NCI-H187 (cell line): ENCODE measurements around the gene CCDC107.
A peak's percentile ranks its signal among the peaks of the same experiment; 100 is the strongest.
"Not testable (repeated sequence)": the region's sequence is repeated elsewhere in the genome, so short reads cannot be mapped to it uniquely, and the experiment has no call there.

Source experiments
- DNase-seq, 2 experiments: peaks; one replicate each; lab custom pipeline; 2025; lab: John Stamatoyannopoulos, UW

Gene CCDC107, protein sequence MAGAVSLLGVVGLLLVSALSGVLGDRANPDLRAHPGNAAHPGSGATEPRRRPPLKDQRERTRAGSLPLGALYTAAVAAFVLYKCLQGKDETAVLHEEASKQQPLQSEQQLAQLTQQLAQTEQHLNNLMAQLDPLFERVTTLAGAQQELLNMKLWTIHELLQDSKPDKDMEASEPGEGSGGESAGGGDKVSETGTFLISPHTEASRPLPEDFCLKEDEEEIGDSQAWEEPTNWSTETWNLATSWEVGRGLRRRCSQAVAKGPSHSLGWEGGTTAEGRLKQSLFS

GRCh38 chr9:35658137-35658967 is at the start of gene CCDC107:
CCDC107 (plus strand) TSS chr9:35658292; CDS start chr9:35658380, 88 bp downstream.
- peak; percentile 54 to 92 for DNase-seq

- no peak for DNase-seq
Measured at GRCh38 chr9:35609001-35609819, 48.9 kb upstream of the CCDC107 start.

DNA sequence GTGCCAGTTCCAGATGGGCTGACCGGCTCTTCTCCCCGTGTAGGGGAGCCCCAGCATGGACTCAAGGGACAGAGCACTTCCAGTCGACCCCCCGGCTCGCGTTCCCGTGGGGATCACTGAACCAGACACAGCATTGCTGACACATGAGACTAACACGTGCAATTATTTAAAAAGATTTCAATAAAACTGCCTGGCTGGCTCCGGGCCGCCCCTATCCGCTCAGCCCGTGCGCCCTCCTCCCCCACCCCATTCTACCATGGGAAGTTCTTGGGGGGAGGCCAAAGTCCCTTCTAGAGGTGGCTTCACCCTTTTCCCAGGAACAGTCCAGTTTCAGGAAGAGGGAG is 48.3 kb upstream of the CCDC107 start:
- no peak for DNase-seq

DNA sequence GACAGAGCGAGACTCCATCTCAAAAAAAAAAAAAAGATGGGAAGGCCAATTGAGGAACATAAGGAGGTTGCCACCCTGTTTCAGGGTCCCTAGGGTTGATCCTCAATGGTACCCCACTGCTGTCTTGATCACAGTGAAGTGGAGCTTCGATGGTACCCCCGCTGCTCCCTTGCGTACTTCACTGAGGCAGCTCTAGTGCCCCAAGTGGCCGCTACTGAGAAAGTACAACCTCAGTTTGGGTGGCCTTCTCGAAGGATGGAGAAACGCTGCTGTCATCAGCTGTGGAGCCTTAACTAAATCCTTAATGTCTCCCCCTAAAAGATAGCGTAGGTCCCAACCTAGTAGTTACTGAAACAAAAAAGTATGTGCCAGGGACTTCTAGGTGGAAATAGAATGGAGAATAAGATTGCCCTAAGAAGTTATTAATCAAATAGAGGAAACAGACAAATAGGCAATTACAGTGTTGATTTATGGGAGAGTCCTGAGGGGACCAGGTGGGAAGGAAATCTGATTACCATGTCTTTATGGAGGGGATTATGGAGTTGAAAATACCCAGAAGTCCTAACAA is 46.8 kb upstream of the CCDC107 start:
- DNase-seq = no peak

- DNase-seq = not testable (repeated sequence)
Measured at GRCh38 chr9:35612066-35612465, 46.0 kb upstream of the CCDC107 start.

DNA sequence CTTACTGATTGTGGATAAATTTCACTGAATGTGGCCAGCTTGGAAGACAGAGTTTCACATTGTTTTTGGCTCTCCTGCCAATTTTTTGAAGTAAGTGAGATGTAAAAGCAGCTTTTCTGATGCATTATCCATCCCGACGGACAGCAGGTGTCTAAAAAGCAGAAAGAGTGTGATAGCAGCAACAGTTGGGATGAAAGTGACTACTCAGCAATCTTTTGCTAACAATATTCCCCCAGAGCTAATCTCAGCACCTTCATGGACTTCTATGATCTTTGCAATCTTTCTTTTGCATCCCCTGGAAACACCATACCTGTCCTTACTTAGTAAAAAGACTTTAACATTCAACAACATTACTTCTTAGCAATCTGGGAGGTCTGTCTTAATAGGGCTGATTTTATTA is 45.2 kb upstream of the CCDC107 start:
- no peak for DNase-seq

GRCh38 chr9:35615981-35616680 is 42.0 kb upstream of the CCDC107 start:
- DNase-seq = no peak

DNA sequence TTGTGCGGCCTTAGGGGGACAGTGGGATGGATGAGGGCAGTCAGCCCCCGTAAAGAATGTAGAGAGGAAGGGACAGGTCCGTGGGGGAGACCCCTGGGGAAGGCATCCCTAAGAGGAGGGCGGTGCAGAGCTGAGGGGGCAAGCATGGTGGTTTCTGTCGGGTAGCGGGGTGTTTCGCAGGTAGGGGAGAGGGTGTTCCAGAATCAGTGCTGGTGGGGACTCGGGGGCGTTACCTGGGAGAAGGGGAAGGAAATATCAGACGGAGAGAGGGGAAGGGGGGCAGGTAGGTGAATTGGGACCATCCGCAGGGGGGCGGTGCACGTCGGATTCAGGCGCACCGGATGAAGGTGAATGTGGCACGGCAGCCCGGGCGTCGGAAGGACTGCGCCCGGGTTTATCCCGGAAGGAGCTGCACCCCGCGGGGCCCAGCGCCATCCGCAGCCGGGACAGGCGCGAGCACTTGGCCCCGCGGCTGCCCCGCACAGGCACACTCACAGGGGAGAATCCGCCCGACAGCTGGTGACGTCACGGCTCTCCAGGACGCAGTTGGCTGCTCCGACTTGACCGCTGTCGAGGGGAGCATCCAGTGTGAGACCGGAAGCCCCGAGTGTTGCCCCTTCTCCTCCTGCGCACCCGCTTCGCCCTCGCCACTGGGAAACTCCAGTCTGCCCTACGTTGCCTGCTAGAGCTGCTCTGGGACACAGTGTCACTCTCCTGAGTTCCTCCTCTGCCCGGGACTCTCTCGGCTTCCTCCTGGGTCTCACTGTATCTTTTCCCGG is 41.2 kb upstream of the CCDC107 start:
- DNase-seq = no peak

DNA sequence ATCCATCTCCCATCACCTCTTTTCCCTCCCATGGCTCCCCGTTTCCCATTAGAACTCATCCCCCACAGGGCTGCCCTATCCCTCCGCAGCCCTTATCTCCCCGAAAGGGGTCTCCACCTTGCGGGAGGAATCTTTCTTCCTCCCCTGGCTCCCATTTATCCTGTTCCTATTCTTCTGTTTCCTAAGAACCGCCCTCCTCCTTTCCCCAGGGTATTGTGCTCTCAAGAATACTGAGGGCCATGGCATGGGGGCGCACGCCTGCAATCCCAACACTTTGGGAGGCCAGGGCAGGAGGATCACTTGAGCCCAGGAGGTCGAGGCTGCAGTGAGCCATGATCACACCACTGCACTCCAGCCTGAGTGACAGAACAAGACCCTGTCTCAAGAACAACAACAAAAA is 40.5 kb upstream of the CCDC107 start:
- DNase-seq = no peak

- no peak for DNase-seq
Measured at GRCh38 chr9:35618325-35618727, 39.8 kb upstream of the CCDC107 start, which contains the start of gene CD72. CD72 (minus strand) TSS chr9:35618413; CDS start chr9:35618303, 110 bp downstream.

- no peak for DNase-seq
Measured at GRCh38 chr9:35618854-35619799, 39.0 kb upstream of the CCDC107 start.

GRCh38 chr9:35619800-35620158 is 38.3 kb upstream of the CCDC107 start:
- DNase-seq = no peak

DNA sequence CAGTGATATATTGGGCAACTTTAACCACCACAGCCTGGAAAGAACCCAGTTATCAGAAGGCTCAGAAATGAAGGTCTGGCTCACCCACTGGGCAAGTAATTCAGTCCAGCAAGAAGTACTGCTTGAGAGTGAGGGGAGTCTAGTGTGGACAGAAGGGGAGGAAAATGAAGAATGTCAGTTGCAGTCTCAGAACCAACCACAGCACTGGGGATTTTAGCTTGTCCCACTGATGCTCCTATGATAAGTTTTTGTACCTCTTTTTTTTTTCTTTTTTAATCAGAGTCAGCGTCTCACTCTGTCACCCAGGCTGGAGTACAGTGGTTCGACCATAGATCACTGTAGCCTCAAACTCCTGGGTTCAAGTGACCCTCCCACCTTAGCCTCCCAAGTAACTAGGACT is 30.5 kb upstream of the CCDC107 start:
- no peak for DNase-seq

GRCh38 chr9:35628389-35628991 is 29.6 kb upstream of the CCDC107 start:
- no peak for DNase-seq

- no peak for DNase-seq
Measured at GRCh38 chr9:35629597-35629996, 28.5 kb upstream of the CCDC107 start.

GRCh38 chr9:35635730-35636129 is 22.4 kb upstream of the CCDC107 start:
- DNase-seq = no peak

GRCh38 chr9:35636135-35636876 is 21.8 kb upstream of the CCDC107 start:
- DNase-seq = no peak

DNA sequence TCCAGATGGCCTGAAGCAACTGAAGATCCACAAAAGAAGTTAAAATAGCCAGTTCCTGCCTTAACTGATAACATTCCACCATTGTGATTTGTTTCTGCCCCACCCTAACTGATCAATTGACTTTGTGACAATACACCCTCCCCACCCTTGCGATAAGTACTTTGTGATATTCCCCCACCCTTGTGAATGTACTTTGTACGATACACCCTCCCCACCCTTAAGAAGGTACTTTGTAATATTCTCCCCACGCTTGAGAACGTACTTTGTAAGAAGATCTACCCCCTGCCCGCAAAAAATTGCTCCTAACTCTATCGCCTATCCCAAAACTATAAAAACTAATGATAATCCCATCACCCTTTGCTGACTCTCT is 21.2 kb upstream of the CCDC107 start:
- DNase-seq = not testable (repeated sequence)
